ENCODE measurements around the gene DAB1.

Gene DAB1

DNA sequence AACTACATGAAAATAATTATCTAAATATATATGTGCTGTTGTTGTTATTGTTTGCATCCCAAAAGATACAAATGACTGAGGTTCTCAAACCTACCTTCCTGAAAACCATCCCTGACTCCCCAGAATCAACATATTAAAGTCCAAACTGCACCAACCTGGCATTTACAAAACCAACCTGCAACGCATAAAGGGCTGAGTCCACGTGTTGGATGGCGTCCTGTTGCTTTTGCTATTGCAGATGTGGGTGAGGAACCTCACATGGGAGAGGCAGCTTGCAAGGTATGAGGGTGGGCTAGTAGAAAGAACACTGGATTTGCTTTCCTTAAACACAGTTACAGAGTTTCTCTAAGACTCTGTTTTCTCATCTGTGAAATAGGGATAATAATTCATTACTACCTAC is 456.5 kb downstream of the DAB1 start:
- no peak for DNase-seq

DNA sequence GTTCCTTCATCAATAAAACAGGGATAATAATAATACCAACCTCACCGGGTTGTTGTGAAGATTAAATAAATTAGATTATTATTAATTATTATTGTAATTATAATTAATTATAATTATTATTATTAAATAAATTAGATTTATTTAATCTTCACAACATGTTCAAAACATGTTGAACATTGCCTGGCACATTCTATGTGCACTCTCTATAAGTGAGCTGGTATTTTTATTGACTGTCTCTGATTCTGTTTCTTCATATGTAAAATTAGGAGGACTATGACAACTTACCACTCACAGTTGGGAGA is 457.2 kb downstream of the DAB1 start:
- no peak for DNase-seq

- no peak for DNase-seq
Measured at GRCh38 chr1:56965916-56966697, 457.8 kb downstream of the DAB1 start, which contains the start of gene C8B. C8B (minus strand) TSS chr1:56966015; CDS start chr1:56965948, 67 bp downstream.

- no peak for DNase-seq
Measured at GRCh38 chr1:56965191-56965590, 458.7 kb downstream of the DAB1 start.

- no peak for DNase-seq
Measured at GRCh38 chr1:56964349-56965017, 459.4 kb downstream of the DAB1 start.

DNA sequence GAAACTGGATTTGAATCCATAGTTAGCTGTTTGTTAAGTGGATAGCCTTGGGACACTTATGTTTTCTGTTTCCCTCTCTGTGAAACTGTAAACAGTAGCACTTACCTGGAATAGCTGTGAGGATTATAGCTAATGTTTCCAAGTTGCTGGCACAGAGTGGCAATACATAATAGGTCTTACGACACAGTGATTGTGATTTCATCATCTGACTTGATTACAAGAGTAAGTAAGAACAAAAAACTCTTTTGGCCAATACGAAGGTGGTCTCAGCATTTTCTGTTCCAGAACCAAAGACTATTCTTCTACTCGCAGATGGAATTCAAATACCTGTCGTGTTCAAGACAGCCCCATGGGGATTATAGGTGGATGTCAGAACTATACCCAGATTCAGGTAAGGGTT is 460.2 kb downstream of the DAB1 start:
- DNase-seq, result no peak

DNA sequence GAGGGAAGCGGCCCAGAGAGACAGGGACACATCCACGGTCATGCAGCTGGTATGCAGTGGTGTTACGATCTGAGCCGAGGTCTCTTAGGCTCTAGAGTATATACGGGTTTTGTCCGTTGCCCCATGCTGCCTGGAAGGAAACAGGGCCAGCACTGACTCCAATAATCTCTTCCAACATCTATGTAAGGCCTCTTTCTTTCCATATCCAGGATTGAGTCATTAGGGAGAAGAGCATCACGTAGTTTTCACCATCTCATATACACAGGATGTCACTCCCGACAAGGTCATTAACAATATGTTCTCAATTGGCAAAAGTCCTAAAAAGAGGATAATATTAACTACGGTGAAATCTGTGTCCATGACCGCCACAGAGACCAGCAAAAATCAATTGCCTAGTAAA is 462.4 kb downstream of the DAB1 start:
- DNase-seq, result no peak

DNA sequence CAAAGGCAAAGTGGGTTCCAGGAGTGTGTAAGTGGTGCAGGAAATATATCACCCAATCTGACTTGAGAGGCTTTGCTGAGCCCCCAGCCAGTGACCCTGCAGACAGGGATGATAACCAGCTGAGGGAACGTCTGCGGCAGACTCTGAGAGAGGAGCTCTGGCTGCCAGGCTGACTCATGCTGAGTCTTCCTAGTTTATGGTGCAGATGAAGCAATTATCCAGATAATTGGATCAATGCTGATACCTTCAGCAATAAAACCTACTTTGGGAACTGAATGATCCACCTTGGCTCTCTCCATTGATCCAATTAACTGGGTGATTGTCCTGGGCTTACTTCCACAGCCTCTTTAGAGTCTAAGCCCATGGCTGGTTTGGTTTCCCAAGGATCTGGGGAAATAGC is 465.3 kb downstream of the DAB1 start:
- DNase-seq, result no peak

DNA sequence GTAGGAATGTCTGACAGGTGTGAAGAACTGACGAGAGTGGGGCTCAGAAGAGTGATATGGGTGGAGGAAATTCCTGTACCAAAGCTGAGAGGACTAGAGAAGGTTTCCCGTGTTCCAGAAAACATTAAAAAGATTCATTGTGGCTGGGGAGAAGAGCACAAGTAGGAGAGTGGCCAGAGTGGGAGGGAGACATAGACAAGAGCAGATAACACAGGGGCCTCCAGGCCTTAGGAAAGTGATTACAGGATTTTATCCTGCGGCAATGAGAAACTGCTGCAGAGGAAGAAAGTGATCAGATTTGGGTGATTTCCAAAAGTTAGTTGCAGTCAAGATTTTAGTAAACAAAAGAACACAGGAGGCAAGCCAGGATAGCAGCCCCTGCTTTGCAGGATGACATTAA is 465.9 kb downstream of the DAB1 start:
- DNase-seq, result no peak

GRCh38 chr1:56954664-56955063 is 469.2 kb downstream of the DAB1 start:
- DNase-seq, result no peak

DNA sequence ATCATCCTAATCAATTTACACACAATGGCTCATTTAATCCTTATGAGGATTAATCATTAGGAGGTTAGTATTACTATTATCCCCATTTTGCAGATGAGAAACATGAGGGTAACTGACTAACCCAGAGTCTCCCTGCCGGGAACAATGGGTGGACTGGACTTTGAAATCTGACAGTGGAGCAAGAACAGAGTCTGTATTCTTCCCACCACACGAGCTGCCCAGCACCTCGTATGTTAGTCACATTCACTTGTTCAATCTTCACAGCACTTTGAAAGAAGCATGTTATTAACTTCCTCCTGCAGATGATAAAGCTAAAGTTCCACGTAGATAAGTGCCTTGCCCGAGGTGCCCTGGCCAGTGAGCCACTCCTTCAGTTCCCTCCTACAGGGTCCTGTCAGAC is 470.5 kb downstream of the DAB1 start:
- no peak for DNase-seq

GRCh38 chr1:56952501-56952900 is 471.4 kb downstream of the DAB1 start:
- no peak for DNase-seq

DNA sequence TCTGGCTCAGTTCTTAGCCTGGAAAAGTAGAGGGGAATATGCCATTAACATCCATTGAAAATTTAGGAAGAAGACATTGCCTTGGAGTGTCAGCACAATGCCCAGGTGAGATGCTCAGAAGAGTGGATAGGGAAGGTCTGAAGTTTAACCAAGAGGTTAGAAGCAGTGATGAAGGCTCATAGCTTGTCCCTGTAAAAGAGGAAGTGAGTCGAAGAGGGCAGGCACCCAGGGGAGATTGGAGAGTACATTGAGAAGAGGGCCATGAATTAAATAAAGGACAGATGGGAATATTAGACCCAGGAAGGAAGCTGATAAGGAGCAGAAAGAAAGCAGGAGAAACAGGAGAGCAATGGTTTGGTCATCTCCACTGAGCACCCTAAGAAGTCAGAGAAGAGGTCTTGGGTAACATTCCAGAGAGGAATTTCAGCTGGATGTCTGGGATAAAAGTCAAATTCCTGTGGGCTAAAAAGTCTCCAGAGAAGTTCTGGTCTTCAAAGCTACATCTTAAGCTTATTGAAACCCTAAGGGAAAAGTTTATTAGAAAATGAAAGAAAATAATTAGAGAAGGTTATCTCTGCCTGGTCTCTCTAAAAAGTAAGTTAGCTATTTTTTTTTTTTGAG is 475.3 kb downstream of the DAB1 start:
- no peak for DNase-seq

All from CD4-positive, alpha-beta T cell treated with Interferon gamma for 1 hour (primary cell).